GM21825 (cell line): ENCODE data around the gene POLH.
"Not testable (repeated sequence)": the region's sequence is repeated elsewhere in the genome, so short reads cannot be mapped to it uniquely, and the experiment has no call there.

Experiments used
- ATAC-seq: cut with Tn5 transposase; IDR thresholded peaks from one replicate; pipeline ENCODE4 v1.9.1; 2021; ENCODE audit warnings: mild to moderate bottlenecking, moderate library complexity; ENCODE audit not compliant: unreplicated experiment

POLH gene

GRCh38 chr6:43575772-43576551 is at the start of gene POLH, which contains the start of gene XPO5:
Gene POLH (plus strand): TSS chr6:43576185. CDS start chr6:43582320, 6,135 bp downstream.
Gene XPO5 (minus strand): TSS chr6:43576038. CDS start chr6:43575864, 174 bp downstream.
- ATAC-seq: peak; percentile 86

- no peak for ATAC-seq
Measured at GRCh38 chr6:43532201-43532600, 43.8 kb upstream of the POLH start.

DNA sequence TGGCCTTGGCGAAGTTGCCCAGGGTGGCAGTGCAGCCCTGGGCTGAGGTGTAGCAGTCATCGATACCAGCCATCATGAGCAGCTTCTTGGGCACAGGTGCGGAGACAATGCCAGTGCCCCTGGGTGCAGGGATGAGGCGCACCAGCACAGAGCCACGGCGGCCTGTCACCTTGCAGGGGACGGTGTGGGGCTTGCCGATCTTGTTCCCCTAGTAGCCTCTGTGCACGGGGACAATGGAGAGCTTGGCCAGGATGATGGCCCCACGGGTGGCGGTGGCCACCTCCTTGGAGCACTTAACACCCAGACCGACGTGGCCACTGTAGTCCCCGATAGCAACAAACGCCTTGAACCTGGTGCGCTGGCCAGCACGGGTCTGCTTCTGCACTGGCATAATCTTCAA is 37.0 kb upstream of the POLH start:
- ATAC-seq: not testable (repeated sequence)

DNA sequence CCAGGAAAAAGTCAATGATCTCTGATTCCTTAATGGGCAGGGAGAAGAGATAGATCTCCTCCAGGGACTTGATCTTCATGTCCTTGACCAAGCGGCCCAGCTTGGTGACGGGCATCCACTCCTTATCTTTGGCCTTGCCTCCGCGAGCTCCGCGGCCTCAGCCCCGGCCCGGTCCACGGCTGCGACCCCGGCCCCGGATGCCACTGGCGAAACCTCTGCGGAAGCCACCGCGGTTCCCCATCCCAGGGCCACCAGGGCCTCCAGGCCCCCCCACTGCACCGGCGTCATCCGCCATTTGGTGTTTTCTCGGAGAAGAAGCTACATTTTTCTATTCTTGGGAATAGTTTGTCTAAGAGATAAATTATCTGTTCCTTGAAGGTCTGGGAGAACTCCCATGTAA is 36.6 kb upstream of the POLH start:
- ATAC-seq: not testable (repeated sequence)

DNA sequence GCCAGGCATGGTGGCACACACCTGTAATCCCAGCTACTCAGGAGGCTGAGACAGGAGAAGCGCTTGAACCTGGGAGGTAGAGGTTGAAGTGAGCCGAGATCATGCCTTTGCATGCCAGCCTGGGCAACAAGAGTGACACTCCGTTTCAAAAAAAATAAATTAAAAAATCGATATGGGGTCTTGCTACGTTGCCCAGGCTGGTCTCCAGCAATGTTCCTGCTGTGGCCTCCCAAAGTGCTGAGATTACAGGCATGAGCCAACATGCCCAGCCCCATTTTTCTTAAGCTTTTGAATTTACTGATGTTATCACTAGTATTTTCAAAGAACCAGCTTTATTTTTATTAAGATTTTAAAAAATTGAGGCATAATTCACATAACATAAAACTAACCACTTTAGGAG is 35.5 kb upstream of the POLH start:
- no peak for ATAC-seq

GRCh38 chr6:43541774-43542471 is 34.1 kb upstream of the POLH start:
- no peak for ATAC-seq

GRCh38 chr6:43544461-43544860 is 31.5 kb upstream of the POLH start:
- no peak for ATAC-seq

DNA sequence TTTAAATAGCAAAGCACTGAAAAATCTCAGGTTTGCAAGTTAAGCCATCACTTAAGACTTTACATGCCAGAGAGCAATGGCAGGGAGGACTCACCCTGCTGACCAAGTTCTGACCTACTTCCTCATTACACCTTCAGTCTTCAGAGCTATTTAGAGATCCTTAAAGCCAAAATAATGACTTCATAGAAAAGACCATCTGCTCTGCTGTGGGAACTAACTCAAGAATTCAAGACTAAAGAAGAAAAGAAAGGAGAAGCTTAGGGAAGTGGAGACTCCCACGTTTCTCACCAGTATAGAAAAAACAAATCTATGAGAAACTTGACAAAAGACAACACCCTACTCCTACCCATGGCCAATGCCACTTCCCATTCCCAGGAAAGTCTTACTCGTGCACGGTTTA is 28.8 kb upstream of the POLH start:
- ATAC-seq: no peak

DNA sequence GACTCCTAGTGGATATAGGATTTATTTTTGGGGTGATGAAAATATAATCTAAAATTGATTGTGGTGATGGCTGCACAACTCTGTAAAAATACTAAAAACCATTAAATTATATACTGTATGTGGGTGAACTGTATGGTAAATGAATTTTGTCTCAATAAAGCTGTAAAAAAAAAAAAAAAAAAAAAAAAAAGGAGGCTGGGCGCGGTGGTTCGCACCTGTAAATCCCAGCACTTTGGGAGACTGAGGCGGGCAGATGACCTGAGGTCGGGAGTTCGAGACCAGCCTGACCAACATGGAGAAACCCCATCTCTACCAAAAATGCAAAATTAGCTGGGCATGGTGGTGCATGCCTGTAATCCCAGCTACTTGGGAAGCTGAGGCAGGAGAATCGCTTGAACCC is 18.4 kb upstream of the POLH start:
- ATAC-seq: not testable (repeated sequence)

DNA sequence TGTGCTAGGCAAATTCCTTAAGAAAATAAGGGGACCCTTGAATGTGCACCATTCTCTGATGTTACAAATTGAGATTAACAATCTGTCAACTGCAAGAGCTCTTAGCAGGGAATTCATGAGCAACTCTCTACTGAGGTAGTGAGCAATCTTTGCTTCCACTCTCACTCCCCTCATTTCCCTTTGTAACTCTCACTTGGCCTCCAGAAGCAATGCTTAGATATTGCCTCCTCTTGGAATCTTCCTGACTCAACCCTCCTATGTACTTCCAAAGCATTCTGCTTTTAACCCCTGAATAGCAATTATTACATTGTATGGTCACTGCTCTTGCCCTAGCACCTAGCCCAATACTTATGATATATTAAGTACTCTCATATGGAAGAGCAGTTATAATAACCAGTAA is 16.7 kb upstream of the POLH start:
- ATAC-seq: no peak

DNA sequence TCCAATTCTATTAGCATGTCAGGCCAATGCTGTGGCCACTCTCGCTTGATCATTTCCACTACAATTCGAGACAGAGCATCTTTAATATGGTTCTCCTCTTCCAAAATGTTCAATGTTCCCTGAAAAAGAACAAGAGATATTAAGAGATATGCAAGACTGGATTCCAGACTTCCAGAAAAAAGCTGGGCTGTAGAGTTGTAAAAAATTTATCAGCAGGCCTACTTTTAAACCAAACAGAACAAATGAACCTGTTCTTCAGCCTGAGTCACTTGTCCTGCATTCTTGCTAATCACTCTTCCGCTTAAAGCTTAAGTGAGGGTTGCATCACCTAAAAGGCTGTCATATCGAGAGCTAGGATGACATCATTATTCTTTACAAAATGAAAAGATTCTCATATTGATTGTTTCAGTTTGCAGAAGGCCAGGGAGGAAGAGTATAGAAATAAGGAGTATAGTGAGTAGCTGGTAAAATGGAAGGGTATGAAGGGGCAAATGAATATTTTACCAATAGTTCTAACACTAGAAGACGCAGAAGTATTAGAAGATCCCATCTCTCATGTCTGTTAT is 5.0 kb upstream of the POLH start:
- no peak for ATAC-seq

DNA sequence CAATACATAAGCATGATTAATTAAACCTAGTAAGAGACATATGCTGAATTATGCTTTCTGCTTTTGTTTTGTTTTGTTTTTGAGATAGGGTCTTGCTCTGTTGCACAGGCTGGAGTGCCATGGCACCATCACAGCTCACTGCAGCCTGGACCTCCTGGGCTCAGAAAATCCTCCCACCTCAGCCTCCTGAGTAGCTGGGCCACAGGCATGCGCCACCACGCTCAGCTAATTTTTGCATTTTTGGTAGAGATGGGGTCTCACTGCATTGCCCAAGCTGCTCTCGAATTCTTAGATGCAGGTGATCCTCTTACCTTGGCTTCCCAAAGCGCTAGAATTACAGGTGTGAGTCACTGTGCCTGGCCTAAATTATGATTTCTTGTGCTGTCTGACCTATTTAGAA is 4.0 kb upstream of the POLH start:
- no peak for ATAC-seq

DNA sequence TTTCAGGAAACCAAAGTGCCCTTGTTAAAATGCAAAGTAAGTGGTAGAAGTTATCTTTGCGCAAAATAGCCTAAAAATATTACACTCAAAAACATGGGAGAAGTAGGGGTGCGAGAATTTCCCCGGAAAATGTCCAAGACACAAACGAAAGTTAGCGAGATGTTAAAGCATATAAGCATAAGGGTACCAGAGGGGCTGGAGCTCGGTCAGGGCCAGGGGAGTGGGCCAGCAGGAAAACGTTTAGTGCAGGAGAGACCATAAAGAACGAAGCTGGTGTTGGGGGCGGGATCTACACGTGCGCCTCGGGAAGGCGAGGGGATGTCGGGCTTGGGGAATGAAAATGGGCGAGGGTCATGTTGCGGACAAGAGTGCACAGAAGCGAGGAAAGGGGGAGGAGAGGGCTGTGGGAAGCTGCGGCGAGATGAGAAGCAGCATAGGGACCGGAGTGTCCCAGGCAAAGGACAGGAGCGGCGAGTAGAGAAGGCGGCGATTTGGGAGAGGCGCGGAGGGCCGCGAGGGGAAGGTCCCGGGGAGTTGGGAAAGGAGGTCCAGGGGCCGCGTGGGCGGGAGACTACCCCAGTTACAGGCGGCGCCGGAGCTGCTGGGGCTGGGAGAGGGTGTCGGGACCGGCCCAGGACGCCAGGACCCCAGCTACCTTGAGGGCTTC is 747 bp upstream of the POLH start:
- ATAC-seq: peak; percentile 7

DNA sequence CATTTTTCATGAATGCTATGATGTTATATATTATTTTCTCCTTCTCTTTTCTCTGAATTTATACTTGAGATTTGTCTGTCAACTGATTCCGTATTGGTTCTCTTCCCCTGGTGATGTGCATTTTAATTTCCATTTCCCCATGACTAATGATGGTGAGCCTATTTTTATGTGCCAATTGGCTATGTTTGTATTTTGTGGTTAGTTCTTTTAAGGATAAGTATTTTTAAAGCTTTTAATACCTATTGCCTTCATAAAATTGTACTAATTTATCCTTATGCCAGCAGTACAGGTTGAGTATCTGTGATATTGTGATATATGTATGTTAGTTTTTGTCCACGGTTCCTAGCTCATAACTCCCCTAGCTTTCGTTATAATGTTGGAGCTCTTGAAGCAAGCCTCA is 2.8 kb downstream of the POLH start:
- ATAC-seq: no peak

DNA sequence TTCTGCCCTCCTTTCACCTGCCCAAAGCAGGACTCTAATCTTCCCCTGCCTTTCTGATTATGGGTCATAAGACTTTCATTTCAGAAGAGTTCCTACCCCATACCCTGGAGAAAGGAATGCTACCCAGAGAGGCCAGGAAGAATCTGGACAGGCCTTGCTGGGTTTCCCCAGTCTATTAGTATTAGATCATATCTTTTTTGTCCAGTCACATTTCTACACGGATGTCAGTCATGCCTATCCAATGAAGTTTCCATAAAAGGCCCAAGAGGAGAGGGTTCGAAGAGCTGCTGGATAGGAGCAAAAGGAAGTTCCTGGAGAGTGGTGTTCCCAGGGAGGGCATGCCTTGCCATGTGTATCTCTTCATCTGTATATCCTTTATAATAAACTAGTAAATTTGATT is 3.2 kb downstream of the POLH start:
- ATAC-seq: no peak

- ATAC-seq: no peak
Measured at GRCh38 chr6:43582911-43583310, 6.9 kb downstream of the POLH start.

- ATAC-seq: no peak
Measured at GRCh38 chr6:43584892-43585570, 9.0 kb downstream of the POLH start.

DNA sequence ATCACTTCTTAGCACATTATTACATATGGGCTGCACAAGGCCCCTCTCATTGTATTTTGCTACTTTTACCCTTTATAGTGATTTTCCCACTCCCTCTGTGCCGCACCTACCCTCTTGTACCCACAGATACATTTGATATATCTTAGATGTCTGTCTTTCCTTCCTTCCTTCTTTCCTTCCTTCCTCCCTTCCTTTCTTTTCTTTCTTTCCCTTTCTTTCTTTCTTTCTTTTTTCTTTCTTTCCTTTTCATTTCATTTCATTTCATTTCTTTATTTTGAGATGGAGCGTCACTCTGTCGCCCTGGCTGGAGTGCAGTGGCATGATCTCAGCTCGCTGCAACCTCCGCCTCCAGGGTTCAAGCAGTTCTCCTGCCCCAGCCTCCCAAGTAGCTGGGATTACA is 12.2 kb downstream of the POLH start:
- ATAC-seq: no peak

GRCh38 chr6:43589564-43589963 is 13.6 kb downstream of the POLH start:
- ATAC-seq: not testable (repeated sequence)

DNA sequence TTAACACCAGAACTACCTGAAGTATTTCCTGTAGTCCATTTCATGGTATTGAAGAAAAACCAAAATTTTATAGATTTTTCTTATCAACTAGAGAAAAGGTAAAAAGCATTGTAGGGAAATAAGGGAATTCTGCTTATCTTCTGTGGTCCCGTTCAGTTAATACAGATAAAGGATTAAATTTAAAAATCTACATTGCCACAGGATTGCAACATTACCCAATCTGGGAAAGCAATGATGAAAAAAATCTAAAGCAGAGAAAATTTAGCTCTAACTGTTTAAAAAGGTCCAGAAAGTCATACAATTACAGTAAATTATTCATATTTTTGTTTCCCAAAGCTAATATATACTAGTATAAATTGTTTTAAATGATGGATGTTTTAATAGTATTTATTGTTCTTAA is 18.0 kb downstream of the POLH start:
- ATAC-seq: no peak

GRCh38 chr6:43600595-43600994 is 24.6 kb downstream of the POLH start:
- no peak for ATAC-seq
